Smooth muscle cell (in vitro differentiated cells): ENCODE data around the gene TRMT1. TPM values are rescaled to one million over a fixed set of nuclear protein-coding genes. Genes with fewer than 3 reads are reported as not detected.

Experiments used
- DNase-seq: peaks from one replicate; lab custom pipeline; 2025; ENCODE audit not compliant: unreplicated experiment; lab: John Stamatoyannopoulos, UW
- H2AFZ ChIP-seq: fragments of 200-600 bp; sonication (generic); 2 replicates; pipeline ENCODE4 v1.6.0; 2016; ENCODE audit warnings: antibody characterized with exemption, low read depth, mild to moderate bottlenecking
- H3F3A ChIP-seq: fragments of 200-600 bp; sonication (generic); 2 replicates; pipeline ENCODE4 v1.6.0; 2017; ENCODE audit warnings: antibody characterized with exemption, low read depth
- H3K27ac ChIP-seq: fragments of 200-600 bp; sonication (generic); 2 replicates; pipeline ENCODE4 v1.5.1; 2016; ENCODE audit warnings: low read depth, mild to moderate bottlenecking
- H3K27me3 ChIP-seq: fragments of 200-600 bp; sonication (generic); 2 replicates; pipeline ENCODE4 v1.6.1; 2016; ENCODE audit warnings: low read depth, mild to moderate bottlenecking
- H3K36me3 ChIP-seq: fragments of 200-600 bp; sonication (generic); 2 replicates; pipeline ENCODE4 v1.5.1; 2016; ENCODE audit warnings: low read depth
- H3K4me1 ChIP-seq: fragments of 200-600 bp; sonication (generic); 2 replicates; pipeline ENCODE4 v1.5.1; 2016; ENCODE audit warnings: low read depth
- H3K4me2 ChIP-seq: fragments of 200-600 bp; sonication (generic); 2 replicates; pipeline ENCODE4 v1.6.0; 2016; ENCODE audit warnings: mild to moderate bottlenecking
- H3K4me3 ChIP-seq: fragments of 200-600 bp; sonication (generic); 2 replicates; pipeline ENCODE4 v1.5.1; 2016; ENCODE audit warnings: mild to moderate bottlenecking
- H3K79me2 ChIP-seq: fragments of 200-600 bp; sonication (generic); 2 replicates; pipeline ENCODE4 v1.6.0; 2016; ENCODE audit warnings: low read depth, mild to moderate bottlenecking
- H3K9ac ChIP-seq: fragments of 200-600 bp; sonication (generic); 2 replicates; pipeline ENCODE4 v1.6.0; 2016; ENCODE audit warnings: low read depth
- H3K9me3 ChIP-seq: fragments of 200-600 bp; sonication (generic); replicated peaks from 2 replicates; pipeline ENCODE4 v1.5.1; 2016; ENCODE audit warnings: low read depth
- H4K20me1 ChIP-seq: fragments of 200-600 bp; sonication (generic); 2 replicates; pipeline ENCODE4 v1.6.0; 2016; ENCODE audit warnings: low read depth
- CTCF ChIP-seq: fragments of 200-600 bp; sonication (generic); IDR thresholded peaks from 2 replicates; pipeline ENCODE4 v1.5.1; 2017; ENCODE audit warnings: borderline replicate concordance, mild to moderate bottlenecking, antibody characterized with exemption; ENCODE audit not compliant: insufficient read depth, poor library complexity, severe bottlenecking
- WGBS: methylation state at CpG from one replicate; pipeline ENCODE4 v1.1.7; 2016; ENCODE audit warnings: low lambda C conversion rate; 5-methylcytosine and 5-hydroxymethylcytosine counted together
- polyA plus RNA-seq: library from polyadenylated mRNA; unstranded; fragments of >200 nt; fragmentation: Nextera tagmentation; extraction: Ambion mirVana; gene quantifications from 2 replicates; pipeline ENCODE4 v1.2.1, GENCODE V29; 2016
- total RNA-seq: library from RNA; depleted of rRNA; stranded (reverse); fragments of >200 nt; gene quantifications from 2 replicates; pipeline ENCODE4 v1.2.3, GENCODE V29; 2014

The TRMT1 gene
- total and polyA plus RNA-seq, 2 experiments from 2014 or later = 21.9 to 37.4 TPM

- H3K36me3 ChIP-seq = no peaks in the 10 kb centered on the region
- peak; percentile 20 for TF ChIP-seq CTCF
- no peaks in the 10 kb centered on the region for H3K9me3 ChIP-seq
- peaks cover 10% of the 10 kb centered on the region for H3K4me1 ChIP-seq
- peaks cover 25% of the 10 kb centered on the region for H4K20me1 ChIP-seq
- H3K27me3 ChIP-seq = no peaks in the 10 kb centered on the region
- peak overlapping the region; percentile 97 for H3K27ac ChIP-seq
- H3K4me3 ChIP-seq = peak overlapping the region; percentile 98
- H2AFZ ChIP-seq = no peak overlapping the region
- WGBS = under 1% methylated on average over 55 of the region's 59 CpGs
- peak; percentile 97 for DNase-seq
- H3K9ac ChIP-seq = peak overlapping the region; percentile 99
- H3K79me2 ChIP-seq = peaks cover 12% of the 10 kb centered on the region
- H3K4me2 ChIP-seq = peak overlapping the region; percentile 94
- H3F3A ChIP-seq = peaks cover 17% of the 10 kb centered on the region
These were observed 36.5 kb upstream of the TRMT1 start for GRCh38 chr19:13152974-13153568.

GRCh38 chr19:13152356-13152973 is 35.9 kb upstream of the TRMT1 start:
- peaks cover 17% of the 10 kb centered on the region for H3F3A ChIP-seq
- peak overlapping the region; percentile 94 for H3K4me2 ChIP-seq
- H2AFZ ChIP-seq = no peak overlapping the region
- H3K79me2 ChIP-seq = peaks cover 12% of the 10 kb centered on the region
- DNase-seq = no peak
- H3K4me1 ChIP-seq = peaks cover 10% of the 10 kb centered on the region
- H3K27me3 ChIP-seq = no peaks in the 10 kb centered on the region
- H3K4me3 ChIP-seq = peak overlapping the region; percentile 98
- TF ChIP-seq CTCF = no peak
- peak overlapping the region; percentile 99 for H3K9ac ChIP-seq
- H4K20me1 ChIP-seq = peaks cover 25% of the 10 kb centered on the region
- H3K36me3 ChIP-seq = no peaks in the 10 kb centered on the region
- WGBS = under 1% methylated on average over 25 of the region's 25 CpGs
- H3K9me3 ChIP-seq = no peaks in the 10 kb centered on the region
- peak overlapping the region; percentile 97 for H3K27ac ChIP-seq

- peak overlapping the region; percentile 99 for H3K9ac ChIP-seq
- DNase-seq = peak; percentile 90
- under 1% methylated on average over 60 of the region's 71 CpGs for WGBS
- H3K4me2 ChIP-seq = peak overlapping the region; percentile 94
- H3K79me2 ChIP-seq = peaks cover 12% of the 10 kb centered on the region
- peaks cover 17% of the 10 kb centered on the region for H3F3A ChIP-seq
- peaks cover 10% of the 10 kb centered on the region for H3K4me1 ChIP-seq
- no peaks in the 10 kb centered on the region for H3K9me3 ChIP-seq
- peak overlapping the region; percentile 97 for H3K27ac ChIP-seq
- H3K4me3 ChIP-seq = peak overlapping the region; percentile 98
- TF ChIP-seq CTCF = no peak
- no peaks in the 10 kb centered on the region for H3K36me3 ChIP-seq
- H3K27me3 ChIP-seq = no peaks in the 10 kb centered on the region
- H2AFZ ChIP-seq = no peak overlapping the region
- peaks cover 25% of the 10 kb centered on the region for H4K20me1 ChIP-seq
These were observed 35.2 kb upstream of the TRMT1 start for GRCh38 chr19:13151605-13152355.
